Measurements from ENCODE around the gene ACP2.

- no peak for TF ChIP-seq POLR2A (IDR thresholded peaks at IDR 0.05)
- no peak for TF ChIP-seq CTCF (IDR thresholded peaks at IDR 0.05)
Observed at GRCh38 chr11:47207459-47207858, 41.2 kb downstream of the ACP2 start.

Measured in testis (tissue), 2 donors.